ENCODE data around the gene VCAN. TPM values are rescaled to one million over a fixed set of nuclear protein-coding genes. Genes with fewer than 3 reads are reported as not detected.
A peak's percentile ranks its signal among the peaks of the same experiment; 100 is the strongest.

VCAN gene
- total RNA-seq, 1 donor from 2014 or later, result 269 TPM

DNA sequence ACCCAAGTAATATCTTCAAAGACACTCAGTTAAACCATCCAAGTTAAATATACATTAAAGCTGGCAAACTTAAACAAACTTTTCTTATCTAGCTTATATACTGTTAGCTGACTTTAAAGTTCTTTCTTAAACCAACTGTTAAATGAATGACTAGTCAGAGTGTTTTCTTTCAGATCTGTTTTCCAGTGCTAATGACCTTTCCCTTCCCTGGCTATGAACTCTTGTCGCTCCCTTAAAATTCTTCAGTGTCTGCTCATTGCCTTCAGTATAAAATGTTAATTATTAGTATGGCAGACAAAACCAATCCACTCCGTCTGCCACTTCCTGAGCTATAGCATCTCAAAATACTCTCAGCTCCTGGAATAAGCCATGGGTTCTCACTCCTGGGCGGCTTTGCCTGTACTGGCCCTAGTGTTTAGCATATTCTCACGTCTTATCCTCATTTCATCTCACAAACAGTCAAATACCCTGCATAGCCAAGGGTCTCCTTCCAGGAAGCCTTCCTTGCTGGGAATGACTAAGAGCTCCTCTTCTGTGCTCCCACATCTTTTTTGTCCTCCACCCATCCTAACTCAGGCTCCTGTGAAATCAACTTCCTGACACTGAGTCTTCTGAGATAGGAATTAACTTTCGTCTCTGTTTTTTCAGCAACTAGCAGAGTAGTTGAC lies 87.7 kb downstream of the VCAN start:
- DNase-seq (ENCODE audit: low spot score in 2 of 2), result no peak
- no peak for FAIRE-seq

DNA sequence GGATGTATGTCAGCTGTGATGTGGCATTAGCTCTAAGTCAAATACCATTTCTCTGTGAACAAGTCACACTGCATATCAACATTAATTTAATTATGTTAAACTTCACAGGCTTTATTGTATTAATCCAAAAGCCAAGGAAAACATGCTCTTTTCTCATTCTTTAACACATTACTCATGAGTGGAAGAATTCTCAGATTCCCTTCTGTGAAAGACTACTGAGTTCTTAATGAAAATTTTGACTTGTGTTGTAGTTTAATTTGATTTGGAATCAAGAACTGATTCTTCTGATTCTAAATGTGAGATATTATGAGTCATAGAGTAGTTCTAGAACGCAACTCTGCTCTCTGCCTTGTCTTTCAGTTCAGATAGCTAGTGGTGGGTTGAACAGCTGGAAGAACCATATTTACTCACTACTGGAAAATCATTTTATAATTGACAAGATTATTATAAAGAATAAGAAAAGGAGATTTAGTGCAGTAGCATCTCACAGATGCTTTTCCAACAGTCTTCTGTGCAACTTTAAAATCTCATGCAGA lies 90.6 kb downstream of the VCAN start:
- no peak for DNase-seq (ENCODE audit: low spot score in 2 of 2)
- FAIRE-seq, result no peak

- FAIRE-seq (no peak), DNase-seq (ENCODE audit: low spot score in 2 of 2) (no peak)
These were observed 91.4 kb downstream of the VCAN start for GRCh38 chr5:83562791-83563557.

GRCh38 chr5:83563631-83564030 lies 92.1 kb downstream of the VCAN start:
- no peak for FAIRE-seq
- DNase-seq (ENCODE audit: low spot score in 2 of 2), result no peak

DNA sequence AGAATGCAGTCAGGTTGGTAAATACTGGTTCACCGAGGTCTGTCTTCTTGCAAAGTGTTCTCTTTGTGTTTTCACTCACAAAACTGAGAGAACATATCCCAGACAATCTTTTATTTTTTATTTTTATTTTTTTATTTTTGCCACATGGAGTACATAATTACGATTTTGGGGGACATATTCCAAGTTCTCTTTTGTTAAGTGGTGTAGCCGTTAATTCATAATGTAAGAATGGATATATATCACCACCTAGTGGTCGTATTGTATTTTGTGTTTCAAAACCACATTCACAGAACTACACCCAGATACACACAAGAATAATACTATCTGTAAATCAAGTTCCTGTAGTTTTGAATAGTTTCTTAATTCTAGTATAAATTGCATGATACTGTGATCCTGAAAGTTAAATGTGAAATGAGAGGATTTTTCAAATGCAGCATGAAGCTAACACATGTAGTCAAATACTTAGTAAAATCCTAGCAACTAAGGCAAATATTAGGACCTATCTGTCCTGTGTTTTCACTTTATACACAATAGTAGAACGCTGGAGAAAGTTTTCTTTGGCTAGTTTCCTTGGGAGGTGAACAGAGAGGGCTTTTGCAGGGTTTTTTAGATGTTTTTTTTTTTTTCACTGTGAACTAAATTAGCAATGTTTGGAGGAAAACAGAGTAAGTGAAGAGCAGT lies 92.7 kb downstream of the VCAN start:
- FAIRE-seq (peak; percentile 98), DNase-seq (ENCODE audit: low spot score in 2 of 2) (peak in 1 of 2 donors; percentile 8)

- DNase-seq (ENCODE audit: low spot score in 2 of 2), result no peak
- FAIRE-seq, result no peak
These were observed 96.2 kb downstream of the VCAN start for GRCh38 chr5:83567741-83568140.

DNA sequence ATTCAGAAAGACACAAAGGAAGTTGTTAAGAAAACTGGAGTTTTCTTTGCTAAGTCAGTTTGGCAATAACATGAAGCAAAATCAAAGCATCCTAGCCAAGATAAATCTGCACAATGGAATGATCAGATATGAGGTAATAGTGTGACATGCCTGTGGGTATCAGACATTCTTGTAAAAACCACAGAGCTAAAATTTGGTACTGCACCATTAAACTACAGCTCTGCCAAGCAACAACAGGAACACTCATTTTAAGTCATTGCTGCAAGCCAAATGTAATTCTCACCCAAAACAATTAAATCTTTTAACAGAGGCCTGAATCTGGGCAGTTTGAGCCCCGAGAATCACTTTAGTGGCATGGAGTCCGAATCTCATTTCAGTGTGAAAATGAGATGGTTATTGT lies 96.6 kb downstream of the VCAN start:
- DNase-seq (ENCODE audit: low spot score in 2 of 2) (no peak), FAIRE-seq (no peak)

DNA sequence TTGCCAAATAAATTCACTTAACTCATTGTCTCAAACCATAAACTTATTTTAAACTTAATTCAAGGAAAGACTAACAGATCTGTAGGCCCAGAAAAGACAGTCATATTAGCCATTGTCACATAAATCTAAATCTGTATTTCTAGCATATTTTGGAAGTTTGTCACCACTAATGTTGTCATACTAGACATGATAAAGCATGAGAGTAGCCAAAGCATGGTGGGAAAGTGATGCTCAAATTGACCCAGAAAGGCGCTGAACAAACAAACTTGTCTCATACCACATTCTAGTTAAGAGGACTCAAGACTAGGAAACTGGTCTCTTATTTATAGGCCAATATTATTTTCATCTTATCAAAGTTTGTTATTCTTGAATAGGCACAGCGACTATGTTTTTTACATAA lies 99.4 kb downstream of the VCAN start:
- FAIRE-seq (no peak), DNase-seq (ENCODE audit: low spot score in 2 of 2) (no peak)

GRCh38 chr5:83572271-83572670 lies 100.7 kb downstream of the VCAN start:
- DNase-seq (ENCODE audit: low spot score in 2 of 2) (no peak), FAIRE-seq (no peak)

GRCh38 chr5:83576341-83576740 lies 104.8 kb downstream of the VCAN start:
- no peak for DNase-seq (ENCODE audit: low spot score in 2 of 2)
- FAIRE-seq, result no peak

DNA sequence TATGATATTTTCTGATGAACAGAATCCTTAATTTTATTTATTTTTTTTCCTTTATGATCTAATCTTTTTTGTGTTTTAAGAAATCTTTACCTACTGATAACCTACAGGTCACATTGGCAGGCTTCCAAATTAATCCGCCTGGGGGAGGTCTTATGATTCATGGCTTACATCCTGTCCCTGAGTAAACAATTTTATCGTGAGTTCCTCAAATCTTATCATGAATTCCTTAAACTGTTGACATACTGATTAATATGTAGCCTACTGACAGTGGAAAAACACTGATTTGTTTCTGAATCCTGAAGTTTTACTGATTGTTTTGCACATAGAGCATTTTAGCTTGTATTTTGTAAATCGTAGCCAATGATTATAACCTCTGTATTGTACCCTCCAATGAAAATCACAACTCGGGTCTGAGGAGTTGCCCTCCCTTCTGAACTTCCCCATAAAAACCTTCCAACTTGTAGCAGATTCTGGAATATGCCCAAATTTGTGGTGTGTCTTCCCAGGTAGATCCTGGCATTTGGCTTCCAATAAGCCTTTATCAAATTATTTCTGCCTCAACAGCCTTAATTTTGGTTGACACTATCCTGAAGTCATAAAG lies 105.6 kb downstream of the VCAN start:
- FAIRE-seq, result no peak
- DNase-seq (ENCODE audit: low spot score in 2 of 2), result no peak

DNA sequence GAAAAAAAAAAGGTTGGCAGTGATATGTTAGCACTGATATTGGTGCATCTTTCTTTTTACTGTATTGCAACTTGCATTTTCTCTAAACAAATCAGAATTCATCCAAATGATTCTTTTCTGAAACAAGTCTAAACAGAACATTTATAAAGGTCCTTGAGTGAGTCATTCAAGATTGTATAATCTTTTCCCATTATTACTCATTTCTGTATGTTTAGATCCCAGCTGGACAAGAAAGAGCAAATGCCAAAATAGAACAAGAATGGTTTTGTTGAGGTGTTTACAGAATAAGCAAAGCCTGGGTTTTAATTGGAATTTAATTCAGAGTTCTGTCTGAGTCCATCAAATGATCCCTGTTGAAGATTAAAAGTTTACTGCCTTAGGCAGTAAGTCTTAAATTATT lies 112.3 kb downstream of the VCAN start:
- FAIRE-seq (no peak), DNase-seq (ENCODE audit: low spot score in 2 of 2) (no peak)

GRCh38 chr5:83586874-83587776 lies 115.6 kb downstream of the VCAN start:
- no peak for FAIRE-seq

DNA sequence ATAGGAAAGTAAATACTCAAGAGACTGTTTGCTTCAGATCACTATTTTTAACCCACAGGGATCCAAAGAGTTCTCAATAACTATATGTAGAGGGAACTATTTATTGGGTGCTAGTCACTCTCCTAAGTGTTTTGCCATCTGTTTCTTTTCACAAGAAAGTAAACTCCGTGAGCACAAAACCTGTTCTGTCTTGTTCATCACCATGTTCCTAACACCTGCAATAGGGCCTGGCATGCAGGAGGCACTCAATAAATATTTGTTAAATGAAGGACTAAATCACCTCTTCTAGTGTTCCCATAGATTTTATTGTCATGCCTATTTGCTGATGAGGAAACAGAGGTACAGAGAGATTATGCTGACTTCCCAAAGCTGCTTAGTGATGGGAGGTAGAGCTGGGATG lies 118.2 kb downstream of the VCAN start:
- DNase-seq (ENCODE audit: low spot score in 2 of 2), result no peak
- no peak for FAIRE-seq

More at GRCh38 chr5:83586874-83587776, 115.6 kb downstream of the VCAN start:
- DNase-seq (ENCODE audit: low spot score in 2 of 2), result no peak

DNA sequence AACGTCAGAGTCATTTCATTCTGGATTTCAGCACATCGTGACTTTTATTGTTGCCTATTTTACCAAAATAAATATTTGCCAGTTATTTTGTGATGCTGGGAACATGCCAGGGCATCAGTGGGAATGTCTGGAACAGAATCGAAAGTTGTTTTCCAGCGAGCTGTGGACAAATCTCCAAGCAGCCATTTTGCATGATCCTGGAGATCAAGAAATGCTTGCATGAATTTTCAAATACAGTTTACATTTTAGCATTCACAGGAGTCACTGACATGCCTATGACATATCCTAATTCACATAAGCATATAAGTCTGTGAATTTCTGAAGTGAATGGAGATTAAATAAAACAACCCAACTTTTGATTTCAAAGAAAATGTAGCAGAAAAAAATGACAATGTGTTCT lies 119.4 kb downstream of the VCAN start:
- no peak for DNase-seq (ENCODE audit: low spot score in 2 of 2)
- no peak for FAIRE-seq

GRCh38 chr5:83595217-83595616 lies 123.7 kb downstream of the VCAN start:
- DNase-seq (ENCODE audit: low spot score in 2 of 2) (no peak), FAIRE-seq (no peak)

GRCh38 chr5:83608122-83608521 lies 136.6 kb downstream of the VCAN start:
- no peak for FAIRE-seq
- DNase-seq (ENCODE audit: low spot score in 2 of 2), result peak in 1 of 2 donors; percentile 14

GRCh38 chr5:83614841-83615240 lies 143.3 kb downstream of the VCAN start:
- FAIRE-seq (no peak), DNase-seq (ENCODE audit: low spot score in 2 of 2) (no peak)

DNA sequence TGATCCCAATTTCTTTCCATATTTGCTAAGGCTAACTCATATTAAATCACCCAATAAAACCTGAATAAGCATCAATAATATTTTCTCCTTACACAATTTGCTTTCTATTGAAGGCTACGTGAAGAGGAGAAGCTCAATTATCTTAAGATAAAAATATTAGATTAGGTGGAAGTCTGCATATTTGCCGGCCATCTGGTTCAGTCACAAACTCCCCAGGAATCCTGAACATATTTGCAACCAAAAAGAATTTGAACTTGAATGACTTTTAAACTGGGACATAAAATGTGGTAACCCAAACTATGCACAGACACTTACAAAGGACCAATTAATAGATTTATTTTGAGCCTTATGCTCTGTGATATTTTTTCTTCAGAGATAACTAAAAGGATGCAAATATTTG lies 156.8 kb downstream of the VCAN start:
- no peak for DNase-seq (ENCODE audit: low spot score in 2 of 2)
- no peak for FAIRE-seq
